Cortex of kidney (tissue), 1 donor: Measurements from ENCODE around the gene PLCB1.

Experiments
- DNase-seq: peaks from one replicate; lab custom pipeline; 2025; lab: John Stamatoyannopoulos, UW

The PLCB1 gene

DNA sequence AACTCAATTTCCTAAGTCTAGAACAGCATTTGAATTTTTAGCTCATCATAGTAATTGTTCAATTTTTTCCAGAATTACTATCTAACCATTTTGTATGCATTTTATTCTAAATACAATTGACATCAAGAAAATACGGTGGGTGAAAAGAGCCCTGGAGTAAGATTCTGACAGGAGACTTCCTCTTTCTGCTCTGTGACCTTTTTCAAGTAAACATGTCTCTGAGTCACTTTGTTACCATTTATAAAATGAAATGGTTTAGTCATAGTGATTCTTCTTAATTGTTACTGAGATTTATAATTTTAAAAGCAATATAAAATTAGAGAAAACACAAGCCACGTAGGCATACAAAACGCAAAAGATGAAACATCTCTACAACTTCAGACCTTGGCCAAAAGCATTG is 80.2 kb downstream of the PLCB1 start:
- DNase-seq, result no peak

DNA sequence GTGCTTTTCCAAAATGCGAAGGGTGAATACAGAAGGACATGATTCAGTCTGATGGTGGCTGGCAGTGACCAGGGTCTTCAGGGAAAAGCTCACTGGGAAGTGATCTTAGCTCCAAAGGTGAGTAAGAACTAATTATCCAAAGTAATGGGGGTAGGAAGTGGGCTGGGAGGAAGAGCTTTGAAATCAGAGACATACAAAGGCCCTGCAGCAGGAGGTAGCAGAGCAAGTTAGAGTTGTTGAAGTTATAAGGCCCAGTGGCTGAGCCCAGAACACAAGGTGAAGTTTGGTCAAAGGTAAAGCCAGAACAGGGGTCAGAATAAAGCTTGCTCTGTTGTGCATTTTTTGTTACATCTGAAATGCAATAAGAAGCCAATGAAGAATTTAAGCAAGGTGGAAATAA is 81.2 kb downstream of the PLCB1 start:
- DNase-seq, result no peak

DNA sequence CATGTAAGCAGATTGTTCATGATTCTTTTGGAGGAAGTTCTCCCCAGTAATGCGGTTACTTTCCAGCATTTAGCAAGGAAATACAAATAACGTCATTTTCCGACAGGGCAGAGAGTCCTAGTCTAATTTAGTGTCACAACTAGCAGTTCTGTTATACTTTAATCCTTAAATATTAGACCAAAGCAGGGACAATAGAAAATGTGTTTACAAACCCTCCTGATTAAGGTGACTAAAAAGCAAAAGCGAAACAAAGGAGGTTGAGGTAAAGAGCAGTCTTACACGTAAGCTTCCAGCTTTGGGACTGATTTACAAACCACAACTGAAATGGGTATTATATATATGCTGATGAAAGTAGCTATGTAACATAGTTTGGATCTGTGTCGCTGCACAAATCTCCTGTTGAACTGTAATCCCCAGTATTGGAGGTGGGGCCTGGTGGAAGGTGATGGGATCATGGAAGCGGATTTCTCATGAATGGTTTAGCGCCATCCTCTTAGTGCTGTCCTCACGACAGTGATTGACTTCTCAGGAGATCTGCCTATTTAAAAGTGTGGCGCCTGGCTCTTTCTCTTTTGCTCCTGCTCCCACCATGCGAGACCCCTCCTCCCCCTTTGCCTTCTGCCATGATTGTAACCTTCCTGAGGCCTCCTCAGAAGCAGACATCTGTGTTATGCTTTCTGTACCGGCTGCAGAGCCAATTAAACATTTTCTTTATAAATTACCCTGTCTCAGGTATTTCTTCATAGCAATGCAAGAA is 81.9 kb downstream of the PLCB1 start:
- no peak for DNase-seq

DNA sequence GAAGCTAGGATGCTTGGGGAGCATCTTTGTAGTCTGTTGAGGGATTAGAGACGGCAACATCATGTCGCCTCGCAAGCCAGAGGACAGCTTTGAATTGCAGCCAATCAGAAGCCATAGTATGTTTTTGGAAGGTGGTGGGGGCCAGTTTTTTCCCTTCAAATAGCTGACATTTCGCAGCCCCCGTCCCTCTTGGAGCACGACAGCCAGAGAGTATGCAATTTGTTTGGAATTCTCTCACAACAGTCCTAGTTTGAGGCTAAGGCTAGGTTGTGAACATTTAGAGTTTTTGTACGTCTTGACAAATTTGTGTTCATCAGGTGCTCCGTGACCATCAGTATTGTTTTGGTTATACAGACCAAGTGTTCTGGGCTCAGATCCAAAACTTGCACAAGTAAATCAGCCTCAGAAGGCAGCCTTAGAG is 83.3 kb downstream of the PLCB1 start:
- no peak for DNase-seq

DNA sequence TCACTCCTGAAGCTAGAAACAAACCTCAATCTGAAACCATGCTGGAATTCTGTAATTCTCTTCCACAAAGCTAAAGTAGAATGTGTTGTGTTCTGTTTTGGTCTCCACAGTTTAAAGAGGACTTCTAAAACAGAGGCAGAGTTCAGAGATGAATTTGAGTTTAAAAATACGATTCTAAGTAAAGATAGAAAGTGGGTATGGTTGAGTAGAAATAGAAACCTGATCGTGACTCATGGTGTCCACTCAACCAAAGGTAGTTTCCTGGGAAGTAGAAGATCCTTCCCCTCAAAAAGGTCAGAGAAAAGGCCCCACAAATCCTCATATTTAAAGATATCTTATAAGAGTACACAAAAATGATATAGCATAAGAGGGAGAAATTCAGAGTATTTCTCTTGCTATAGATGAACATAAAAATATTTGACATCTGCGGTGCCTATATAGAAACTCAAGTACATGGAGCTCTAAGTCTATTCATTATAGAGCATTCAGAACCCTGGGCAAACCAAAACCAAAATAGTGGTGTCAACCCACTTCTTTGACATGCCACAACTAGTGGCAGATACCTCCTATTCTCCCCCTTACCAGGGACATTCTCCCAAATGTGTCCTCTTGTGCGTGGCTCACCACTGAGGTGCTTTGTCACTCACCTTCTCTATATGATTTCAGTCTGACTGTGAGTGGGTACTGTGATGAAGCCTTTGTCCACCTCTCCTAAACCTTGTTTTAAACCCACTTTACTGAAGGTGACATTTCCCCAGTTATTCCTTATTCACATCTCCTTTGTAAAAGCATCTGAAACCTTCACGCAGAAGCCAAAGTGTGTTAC is 84.5 kb downstream of the PLCB1 start:
- DNase-seq, result no peak

DNA sequence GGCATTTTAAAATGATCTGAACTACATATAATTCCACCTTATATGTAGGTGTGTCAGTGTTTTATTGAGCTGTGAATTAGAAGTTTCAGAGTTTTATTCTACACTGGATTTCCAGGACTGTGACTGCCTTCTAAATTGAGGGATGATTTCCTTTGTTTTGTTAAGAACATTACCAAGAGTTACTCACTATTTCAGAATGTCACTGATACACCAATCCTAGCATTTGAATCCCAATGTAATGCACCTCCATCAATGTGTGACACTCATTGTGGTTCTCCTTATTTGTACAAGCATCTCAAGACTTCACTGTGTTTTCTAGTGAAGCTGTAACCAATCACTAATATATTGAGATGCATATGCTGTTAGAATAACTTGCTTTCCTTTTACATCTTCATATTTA is 86.8 kb downstream of the PLCB1 start:
- no peak for DNase-seq

DNA sequence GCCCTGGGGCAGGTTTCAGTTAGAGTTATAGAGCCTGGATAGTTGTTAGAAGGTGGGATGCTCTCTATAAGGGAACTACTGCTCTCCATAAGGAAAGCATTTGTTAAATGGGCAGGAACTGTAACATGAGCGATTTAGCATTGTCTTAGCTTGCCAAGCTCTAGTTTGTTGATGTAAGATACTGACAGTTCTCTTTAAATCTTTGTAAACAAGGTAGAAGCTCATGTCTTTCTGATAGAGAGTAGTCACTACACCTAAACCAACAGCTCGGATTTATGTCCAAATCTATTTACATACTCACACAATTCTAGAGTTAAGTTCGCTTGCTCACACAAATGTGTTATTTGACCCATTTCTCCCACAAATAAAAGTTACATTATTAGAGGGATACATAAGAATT is 87.3 kb downstream of the PLCB1 start:
- DNase-seq, result no peak

DNA sequence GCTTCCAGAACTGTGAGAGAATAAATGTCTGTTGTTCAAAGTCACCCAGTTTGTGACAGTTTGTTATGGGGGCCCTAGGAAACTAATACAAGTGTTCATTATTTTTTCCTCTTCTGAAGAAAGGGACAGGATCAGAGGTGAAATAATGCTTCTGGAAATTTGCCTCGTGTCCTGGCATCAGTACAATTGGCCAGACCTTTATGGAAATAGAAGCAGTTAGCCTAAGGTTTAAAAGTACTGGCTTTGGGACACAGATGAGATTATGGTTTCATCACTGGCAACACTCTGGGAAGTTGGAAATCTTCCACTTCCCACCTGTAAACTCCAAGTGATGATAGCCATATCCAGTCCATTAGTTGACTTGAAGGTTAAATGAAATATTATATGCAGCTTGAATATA is 88.7 kb downstream of the PLCB1 start:
- no peak for DNase-seq

DNA sequence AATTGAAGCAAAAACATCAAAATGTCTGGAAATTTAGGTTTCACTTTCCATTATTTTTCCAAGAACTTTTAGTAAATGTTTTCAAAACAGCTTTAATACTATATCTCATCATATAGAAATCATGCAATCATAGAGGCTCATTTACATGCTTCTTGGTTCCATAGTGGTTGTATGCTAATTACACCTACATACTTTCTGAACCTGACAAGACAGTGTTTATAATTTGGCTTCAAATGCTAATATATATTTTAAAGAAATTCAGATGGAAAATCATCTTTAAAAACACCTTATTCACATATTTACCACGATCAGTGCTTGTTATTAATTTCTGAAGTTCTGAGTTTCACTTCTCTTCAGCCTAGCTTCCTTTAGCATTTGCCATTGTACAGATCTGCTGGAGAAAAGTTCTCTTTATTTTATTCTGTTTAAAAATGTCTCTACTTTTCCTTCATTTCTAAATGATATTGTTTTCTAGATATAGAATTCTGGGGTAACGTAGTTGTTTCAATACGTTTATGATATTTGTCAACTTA is 89.9 kb downstream of the PLCB1 start:
- DNase-seq, result no peak

DNA sequence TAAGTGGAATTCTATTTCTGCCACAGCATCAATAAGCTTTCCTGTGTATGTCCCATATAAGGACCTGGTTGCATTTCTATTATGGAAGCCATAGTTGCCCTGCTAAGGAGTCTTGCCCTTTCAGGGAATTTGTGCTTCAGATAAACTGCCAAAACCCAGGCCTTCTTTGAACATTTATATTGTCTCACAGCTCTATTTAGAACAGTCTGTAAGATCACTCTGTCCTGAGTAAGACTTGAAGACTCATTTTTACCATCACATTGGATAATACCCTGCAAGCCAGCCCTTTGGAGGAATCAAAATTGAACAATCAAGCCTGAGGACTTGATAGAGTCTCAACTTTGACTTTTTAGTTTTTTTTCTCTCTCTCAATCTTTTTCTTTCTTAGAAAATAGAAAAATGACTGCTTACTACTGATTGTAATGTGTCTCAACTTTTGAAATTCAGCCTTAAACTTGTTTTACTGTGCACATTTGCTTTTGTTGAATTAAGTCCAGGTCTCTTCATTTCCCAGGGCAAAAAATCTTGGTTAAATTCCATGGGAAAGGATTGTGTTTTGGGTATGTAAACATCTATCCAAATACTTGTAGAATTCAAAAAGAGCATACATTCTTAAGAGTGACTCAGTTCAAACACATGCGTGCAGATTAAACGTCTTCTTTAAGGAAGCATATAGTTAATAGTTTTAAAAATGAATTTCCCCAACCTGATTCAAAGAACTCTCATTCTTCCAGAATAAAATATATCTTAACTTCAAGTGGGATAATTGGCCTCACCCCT is 91.2 kb downstream of the PLCB1 start:
- no peak for DNase-seq

DNA sequence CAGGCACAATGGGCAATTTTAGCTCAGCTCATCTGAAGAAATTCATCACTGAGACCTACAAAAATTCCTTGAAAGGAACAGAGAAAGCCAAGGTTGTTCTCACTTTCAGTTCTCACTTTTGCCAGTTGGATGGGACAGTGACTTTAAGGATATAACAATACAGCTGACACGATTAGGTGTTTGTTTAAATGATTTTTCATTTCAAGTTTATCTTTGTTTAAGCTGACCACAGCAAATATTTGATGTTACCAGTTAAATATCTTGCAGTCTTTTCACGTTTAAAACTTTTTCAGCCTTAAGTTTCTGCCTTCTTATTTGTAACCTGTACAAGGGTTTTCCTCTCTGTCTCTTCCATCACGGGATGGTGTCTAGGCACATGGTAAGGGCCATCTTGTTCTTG is 93.6 kb downstream of the PLCB1 start:
- no peak for DNase-seq

DNA sequence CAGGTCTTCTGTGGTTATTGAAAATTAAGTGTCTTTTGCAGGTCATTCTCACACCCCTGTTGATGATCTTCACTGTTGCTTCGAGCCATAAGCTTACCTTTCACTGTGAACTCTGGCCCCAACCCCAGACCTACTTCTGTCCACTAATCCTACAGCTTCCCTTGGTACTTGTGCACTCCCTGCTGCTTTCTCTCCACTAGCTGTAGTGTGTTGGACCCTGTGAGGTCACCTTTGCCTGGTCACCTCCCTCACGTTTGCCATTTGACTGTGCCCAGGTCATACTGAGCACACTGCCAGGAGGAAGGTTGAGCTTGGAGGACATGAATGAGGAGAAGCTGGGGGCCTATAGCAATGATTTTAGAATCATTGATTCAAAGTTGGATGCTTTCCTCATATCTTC is 94.0 kb downstream of the PLCB1 start:
- no peak for DNase-seq

DNA sequence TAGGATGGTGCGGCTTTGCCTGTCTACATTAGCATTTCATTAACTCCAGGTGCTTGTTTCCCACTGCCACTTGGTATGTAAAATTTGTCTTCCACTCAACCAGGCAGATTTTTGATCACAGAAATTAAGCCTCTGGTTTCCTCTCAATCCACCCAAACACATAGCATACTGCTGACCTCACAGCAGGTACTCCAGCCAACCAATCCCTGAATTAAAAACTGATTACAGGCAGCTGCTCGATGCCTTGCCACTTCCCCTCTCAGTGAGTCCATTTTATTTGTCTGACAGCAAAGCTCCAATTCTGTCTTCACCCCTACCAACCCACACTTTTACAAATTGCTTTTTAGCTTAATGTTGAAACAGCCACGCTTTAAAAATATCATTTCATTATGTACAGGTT is 95.2 kb downstream of the PLCB1 start:
- DNase-seq, result no peak

DNA sequence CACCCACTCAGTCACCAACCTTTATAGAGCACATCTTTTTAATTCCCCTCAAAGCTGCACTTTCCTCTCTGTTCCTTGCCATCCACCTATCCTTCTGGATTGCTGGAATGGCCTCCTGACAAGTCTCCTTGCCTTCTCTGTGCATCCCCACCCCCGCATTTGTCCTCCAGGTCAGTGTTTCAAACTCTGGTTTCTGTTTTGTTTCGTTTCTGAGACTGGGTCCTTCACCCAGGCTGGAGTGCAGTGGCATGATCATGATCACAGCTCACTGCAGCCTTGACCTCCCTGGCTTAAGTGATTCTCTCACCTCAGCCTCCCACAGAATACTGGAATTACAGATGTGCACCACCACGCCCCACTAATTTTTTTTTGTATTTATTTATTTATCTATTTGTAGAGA is 96.2 kb downstream of the PLCB1 start:
- no peak for DNase-seq

DNA sequence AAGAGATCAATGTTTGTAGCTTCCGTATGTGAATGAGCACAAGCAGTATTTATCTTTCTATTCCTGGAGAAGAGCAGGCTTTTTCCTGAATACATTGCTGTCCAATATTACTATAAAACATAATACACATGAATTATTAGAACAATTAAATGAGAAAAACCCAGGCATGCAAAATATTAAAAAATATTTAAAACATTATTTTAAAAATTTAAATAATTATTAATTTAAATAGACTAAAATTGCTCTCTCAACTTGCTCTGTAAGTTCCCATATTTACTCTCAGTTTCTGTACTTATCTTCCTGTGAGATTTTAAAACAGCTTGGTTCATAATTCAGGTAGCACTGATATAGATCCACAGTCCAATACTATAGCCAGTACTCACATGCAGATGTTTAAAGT is 97.0 kb downstream of the PLCB1 start:
- no peak for DNase-seq

DNA sequence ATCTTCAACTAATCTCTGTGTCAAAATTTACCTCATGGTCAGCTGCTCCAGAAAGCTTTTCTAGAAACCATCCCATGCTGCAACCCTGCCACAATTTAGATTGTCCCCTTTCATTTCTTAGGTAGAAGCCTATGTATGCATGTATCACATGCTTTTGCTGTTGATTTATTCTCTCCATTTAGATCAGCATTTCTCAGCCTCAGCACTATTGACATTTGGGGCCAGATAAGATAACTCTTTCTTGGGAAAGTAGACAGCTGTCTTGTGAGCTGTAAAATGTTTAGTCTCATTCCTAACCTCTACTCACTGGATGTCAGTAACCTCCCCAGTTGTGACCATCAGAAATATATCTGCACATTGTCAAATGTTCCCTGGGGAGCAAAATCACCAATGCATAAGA is 99.0 kb downstream of the PLCB1 start:
- DNase-seq, result no peak

DNA sequence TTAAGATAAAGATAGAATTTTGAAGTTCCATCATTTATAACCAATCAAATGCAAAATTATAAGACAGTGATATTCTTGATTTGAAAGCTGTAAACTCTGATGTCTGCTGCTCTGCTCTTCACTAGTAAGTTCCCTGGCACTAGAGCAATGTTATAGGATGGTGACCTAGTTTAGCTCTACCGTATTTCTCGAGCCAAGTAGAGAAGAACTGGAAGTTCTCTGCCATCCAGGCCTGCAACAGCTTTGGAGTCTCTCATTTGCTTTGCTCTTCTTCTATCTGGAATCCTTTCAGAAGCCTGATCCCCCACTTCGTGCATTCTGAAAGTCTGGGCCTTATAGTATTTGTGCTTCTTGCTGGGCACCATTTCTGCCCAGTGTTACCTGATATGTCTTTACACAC is 100.3 kb downstream of the PLCB1 start:
- no peak for DNase-seq

DNA sequence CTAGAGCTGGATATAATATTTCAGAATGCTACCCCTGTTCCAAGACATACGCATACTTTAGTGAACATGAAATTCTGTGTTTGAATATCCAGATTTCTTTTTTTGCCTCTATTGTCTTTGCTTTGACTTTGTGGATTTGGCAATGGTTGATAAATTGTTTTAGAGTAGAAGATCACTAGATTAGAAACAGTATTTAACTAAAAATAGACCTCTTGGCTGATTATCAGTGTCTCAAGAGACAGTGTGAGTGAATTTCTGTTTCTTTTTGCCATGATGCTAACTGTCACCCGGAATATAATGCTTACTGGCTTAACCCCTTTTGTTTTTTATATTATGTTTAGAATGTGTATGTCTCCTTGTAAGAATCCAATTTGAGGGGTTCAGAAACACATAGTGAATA is 102.5 kb downstream of the PLCB1 start:
- no peak for DNase-seq

DNA sequence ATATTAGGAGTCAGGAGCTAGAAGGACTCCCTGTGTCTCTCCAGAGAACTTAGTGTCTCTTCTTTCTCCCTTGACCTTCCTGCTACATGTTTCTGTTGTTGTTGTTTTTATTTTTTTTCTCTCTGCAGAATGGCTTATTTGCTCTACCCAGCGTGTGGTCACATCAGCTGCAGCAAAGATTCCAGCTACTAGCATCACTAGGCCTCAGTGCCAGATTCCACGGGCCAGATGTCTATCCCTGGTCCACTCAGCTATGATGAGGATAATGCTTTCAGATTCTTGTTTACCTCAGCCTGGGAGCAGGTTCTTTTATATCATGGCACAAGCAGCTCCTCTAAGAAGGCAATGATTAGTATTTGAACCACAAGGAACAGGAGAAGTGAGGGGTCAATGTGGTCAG is 110.0 kb downstream of the PLCB1 start:
- DNase-seq, result no peak

DNA sequence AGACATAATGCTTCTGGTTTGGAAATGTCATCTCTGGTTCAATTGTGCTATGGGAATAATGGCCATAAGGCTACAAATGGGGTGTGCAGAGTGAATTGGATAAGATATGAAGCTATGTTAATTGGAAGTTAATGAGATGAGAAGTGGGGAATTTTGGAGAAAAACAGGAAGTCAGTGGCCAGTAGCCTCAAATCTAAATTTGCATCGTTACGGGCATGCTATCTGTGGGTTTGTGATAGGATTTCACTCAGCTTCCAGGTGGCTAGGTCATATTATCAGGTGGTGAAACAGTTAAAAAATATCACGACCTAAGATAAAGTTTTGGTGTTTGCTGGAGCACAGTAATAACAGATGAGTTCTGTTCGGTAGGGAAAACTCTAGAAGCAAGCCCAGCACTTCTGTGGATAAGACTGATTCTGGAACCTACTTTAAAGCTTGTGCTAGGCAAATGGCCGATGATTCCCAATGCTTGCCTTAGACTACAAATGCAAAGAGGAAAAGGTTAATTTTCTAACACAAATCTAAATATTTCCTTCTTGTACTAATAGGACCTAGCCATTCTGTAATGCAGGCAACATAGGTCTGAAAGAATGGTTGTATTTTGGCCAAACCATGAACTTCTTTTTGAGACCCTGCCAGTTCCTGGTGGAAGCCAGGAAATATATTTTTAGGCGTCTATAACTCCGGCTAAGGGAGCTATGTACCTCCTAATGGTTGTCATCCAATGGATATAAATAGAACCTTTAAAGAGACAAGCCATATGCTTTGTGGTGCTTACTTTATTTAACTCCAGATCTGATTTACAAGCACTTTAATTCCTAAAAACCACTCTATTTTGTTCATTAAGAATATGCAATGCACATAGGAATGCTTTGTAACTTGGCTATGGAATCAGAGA is 111.0 kb downstream of the PLCB1 start:
- DNase-seq, result no peak

DNA sequence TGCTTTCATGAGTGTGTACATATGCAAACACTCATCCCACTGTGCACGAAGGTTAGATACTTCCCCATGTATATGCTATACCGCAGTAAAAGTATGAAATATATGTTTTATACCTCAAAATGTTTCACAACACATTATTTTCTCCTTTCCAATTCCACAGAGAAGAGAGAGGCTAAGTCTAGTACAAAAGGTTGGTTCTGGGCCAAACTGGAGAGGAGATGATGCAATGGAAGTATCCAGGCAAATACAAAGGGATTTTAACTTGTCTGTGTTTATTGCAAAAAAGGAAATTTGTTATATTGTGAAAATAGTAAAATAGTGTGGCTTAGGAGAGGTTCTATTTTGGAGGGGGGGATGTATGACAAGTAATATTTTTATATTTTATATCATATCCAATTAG is 112.6 kb downstream of the PLCB1 start:
- no peak for DNase-seq

DNA sequence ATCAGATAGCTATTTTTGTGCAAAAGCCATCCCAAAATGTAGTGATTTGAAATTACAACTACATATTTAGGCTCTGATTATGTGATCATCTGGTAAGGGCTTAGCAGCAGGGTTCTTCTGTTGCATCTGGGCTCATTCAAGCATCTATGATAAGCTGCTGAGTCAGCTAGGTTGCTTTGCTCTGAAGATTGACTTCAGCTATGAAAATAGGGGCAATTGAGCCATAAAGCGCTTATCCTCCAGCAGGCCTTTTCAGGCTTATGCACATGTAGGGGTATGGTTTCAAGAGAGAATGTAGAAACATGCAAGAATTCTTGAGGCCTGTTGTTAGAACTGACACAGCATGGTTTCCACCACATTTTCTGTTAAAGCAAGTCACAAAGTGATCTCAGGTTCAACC is 114.1 kb downstream of the PLCB1 start:
- no peak for DNase-seq
